ENCODE data around the gene MARCHF3.

- TF ChIP-seq, protein P1, sequence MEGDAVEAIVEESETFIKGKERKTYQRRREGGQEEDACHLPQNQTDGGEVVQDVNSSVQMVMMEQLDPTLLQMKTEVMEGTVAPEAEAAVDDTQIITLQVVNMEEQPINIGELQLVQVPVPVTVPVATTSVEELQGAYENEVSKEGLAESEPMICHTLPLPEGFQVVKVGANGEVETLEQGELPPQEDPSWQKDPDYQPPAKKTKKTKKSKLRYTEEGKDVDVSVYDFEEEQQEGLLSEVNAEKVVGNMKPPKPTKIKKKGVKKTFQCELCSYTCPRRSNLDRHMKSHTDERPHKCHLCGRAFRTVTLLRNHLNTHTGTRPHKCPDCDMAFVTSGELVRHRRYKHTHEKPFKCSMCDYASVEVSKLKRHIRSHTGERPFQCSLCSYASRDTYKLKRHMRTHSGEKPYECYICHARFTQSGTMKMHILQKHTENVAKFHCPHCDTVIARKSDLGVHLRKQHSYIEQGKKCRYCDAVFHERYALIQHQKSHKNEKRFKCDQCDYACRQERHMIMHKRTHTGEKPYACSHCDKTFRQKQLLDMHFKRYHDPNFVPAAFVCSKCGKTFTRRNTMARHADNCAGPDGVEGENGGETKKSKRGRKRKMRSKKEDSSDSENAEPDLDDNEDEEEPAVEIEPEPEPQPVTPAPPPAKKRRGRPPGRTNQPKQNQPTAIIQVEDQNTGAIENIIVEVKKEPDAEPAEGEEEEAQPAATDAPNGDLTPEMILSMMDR (IDR thresholded peaks at IDR 0.05), result no peak
- TF ChIP-seq POLR2A (IDR thresholded peaks at IDR 0.05), result no peak
Observed at GRCh38 chr5:126869005-126869451, 161.3 kb downstream of the MARCHF3 start.

All from right lobe of liver (tissue), 4 donors.